Right ventricle myocardium superior (tissue), 1 donor: Measurements from ENCODE around the gene KCNA1. TPM values are rescaled to one million over a fixed set of nuclear protein-coding genes. Genes with fewer than 3 reads are reported as not detected.

Source experiments
- ATAC-seq: fragments of 200-7000 bp; cut with Tn5 transposase; one replicate; pipeline ENCODE4 v1.9.1; 2020; ENCODE audit warnings: mild to moderate bottlenecking; ENCODE audit not compliant: poor library complexity
- DNase-seq: peaks from one replicate; pipeline ENCODE4 v3.0.0-alpha.2; 2020
- intact Hi-C: fragments of 100-400 bp; cut with DNase I; formaldehyde crosslinking; loops from one replicate; pipeline ENCODE4 v1.11.2; 2022
- total RNA-seq: library from RNA; stranded (reverse); fragmentation: NEBNext Ultra II Directional; extraction: Animal tissue kit (Norgen Biotek cat#: 25700); gene quantifications from one replicate; pipeline ENCODE4 v1.2.1, GENCODE V29; 2021
- donor health status: DM: no; HTN: yes; CAD: no; lungs with severe emphysema.

Gene KCNA1
- total RNA-seq, 1 donor from 2014 or later = not detected

DNA sequence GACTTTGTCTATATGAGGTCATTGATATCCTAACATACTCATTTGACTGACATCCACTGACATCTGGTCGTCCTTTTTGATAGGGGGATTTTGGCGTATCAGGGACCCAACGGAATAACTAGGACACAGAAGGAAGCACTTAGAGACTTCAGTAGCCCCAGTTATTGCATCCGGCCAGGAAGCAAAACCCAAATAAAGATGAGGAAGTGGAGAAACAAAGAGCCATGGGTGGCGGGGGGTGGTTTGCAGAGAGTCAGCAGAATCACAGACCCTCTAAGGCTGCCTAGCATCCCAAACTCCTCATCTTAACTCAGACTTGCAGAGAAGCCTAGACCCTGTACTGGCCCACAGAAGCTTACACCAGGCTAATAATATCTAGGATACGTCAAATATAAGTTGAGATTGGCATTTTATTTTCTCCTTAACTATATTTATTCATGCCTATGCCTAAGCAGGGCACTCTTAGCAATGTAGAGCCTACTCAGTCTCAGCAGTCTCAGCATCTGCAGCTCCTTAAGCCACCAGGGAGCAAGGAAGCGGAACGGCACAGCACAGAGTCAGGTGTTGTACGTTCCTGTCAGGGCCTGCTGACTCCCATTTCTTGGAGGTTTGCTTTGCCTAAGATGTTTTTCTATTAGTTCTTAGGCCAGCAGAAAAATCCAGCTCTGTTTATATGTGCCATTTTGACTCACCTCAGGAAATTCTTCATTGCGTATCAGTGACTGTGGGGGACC, 45.1 kb downstream of the KCNA1 start:
- DNase-seq = no peak
- intact Hi-C loops = no loop called here
- ATAC-seq = no peak

DNA sequence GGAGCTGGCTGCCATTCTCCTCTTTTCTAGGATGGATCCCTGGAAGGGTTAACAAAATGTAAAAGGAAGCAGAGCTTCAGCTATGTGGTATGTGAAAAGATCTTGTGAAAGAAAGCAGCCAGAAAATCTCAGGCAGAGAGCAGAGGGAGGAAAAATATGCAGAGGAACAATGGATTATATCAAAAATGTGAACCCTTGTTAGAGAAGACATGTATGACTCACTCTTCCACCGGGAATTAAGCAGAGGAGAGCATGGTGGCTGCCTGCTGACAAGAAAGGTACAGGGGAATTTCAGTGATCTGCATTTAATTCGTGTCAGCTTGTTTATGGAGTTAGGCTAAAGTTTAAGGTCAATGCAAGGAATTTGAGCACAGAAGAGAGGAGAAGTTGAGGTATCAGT, 46.3 kb downstream of the KCNA1 start:
- intact Hi-C loops = no loop called here
- DNase-seq (no peak), ATAC-seq (no peak)

DNA sequence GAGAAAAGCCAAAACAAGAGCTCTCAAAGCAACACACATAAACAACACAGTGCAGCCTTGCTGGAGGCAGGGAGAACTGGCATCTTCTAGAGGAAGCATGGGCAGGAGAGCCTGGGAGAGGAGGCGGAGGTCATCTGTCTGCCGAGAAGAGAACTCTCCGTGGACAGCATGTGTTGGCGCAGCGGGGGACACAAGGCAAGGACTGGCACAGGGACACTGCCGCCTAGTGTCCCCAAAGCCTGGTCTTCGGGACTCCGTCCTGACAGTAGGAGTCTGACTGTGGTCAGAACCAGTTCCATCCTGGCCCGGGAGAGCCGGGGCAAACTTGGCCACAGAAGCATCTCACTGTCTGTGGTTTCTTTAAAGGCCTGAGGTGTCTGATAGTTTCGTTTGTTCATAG, 47.3 kb downstream of the KCNA1 start:
- no peak for ATAC-seq
- no peak for DNase-seq
- intact Hi-C loops = no loop called here

DNA sequence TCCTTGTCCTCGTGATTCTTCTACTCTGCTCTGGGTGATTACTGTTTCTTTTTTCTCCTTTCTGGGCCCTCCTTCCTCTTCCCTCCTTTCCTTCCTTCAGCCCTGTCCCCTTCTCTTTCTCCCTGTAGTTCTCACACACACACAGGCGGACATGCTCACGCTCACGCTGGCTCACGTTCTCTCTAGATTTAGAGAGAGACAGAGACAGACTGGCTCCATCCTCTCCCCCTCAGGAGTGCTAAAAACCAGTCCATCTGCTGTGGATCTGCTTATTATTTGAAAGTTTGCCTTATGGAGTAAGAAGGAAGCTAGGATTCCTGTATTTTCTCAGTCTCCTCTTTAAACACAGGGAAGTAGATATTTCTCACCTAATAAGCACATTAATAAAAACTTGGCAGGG, 48.1 kb downstream of the KCNA1 start:
- no peak for DNase-seq
- ATAC-seq = no peak
- intact Hi-C loops = no loop called here

DNA sequence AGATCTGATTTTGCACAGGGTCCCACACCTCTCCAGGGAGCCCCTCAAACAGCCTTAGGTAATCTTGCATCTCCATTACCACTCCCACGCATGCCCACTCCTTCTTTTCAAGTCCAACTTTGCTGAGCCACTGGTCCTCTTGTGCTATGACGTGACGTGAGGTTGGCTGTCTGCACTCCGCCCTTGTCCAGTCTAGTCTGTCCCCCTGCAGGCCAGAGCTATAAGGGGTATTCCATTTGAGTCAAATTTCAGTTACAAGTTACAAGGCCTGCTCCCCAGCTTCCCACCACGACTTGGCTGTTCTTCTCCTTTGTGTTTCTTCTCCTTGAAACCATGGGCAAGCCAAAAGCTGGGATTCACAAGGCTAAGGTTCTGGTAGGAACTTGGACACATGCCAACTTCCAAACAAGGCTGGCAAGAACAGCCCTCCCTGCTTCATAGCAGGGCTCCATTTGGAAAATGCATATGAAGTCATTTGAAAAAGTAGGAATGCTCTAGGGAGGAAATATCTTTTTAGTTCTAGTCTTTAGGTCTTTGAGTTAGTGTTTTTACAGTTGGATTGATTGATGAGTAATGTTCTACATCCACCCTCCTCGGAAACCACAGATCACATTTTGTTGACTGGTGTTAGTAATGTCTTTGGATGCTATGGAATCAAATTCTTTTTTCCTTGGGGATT, 49.1 kb downstream of the KCNA1 start:
- ATAC-seq = no peak
- intact Hi-C loops = no loop called here

DNA sequence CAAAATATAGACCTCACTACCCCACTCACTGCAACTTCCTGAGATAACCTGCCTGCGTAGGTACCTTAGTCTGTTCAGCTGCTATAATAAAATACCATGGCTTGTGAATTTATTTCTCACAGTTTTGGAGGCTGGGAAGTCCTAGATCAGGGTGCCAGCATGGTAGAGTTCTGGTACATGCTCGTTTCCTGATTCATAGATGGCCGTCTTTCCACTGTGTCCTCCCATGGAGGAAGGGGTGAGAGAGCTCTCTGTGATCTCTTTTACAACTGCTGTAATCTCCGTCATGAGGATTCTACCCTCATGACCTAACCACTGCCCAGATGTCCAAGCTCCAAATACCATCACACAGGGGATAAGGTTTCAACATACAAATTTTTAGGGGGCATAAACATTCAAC, 49.7 kb downstream of the KCNA1 start:
- ATAC-seq (no peak), DNase-seq (no peak)
- intact Hi-C loops = no loop called here

More for the DNA sequence above, 49.1 kb downstream of the KCNA1 start:
- DNase-seq = no peak

DNA sequence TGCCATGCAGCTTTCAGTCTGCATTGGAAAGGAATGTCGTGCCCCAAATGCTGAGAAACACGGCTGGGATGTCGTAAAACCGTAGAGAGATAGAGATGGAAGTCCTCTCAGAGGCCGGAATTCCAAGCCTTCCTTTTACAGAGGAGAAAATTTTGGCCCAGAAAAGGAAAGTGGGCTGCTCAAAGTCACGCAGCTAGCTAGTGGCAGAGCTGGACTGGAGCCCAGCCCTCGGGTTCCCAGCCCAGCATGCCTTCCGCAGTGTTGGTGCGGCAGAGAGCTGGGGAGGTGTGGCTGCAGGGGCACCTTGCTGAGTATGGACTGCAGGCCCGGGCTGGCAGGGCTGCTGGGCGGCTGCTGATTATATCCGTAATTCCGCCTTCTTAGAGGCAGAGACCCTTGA, 50.3 kb downstream of the KCNA1 start:
- ATAC-seq = peak; percentile 72
- DNase-seq = peak; percentile 45
- intact Hi-C loops = no loop called here

DNA sequence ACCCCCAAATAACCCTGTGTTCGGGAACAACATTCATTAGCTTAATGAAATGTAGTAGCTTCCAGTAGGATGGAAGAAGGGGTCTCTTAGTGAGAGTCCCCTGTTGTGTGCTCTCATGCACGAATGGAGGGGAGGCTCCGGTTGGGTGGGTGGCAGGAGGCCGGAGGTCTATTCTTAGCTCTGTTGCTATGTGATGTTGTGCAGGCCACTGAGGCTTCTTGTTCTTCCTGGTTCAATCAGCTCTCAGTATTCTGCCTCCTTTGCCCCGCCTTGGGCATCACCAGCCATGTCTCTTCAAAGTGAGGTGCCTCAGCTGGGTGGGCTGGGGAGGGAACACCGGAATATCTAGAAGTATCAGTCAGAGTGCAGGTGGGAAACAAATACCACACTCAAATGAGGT, 50.8 kb downstream of the KCNA1 start:
- DNase-seq (no peak), ATAC-seq (no peak)
- intact Hi-C loops = no loop called here

DNA sequence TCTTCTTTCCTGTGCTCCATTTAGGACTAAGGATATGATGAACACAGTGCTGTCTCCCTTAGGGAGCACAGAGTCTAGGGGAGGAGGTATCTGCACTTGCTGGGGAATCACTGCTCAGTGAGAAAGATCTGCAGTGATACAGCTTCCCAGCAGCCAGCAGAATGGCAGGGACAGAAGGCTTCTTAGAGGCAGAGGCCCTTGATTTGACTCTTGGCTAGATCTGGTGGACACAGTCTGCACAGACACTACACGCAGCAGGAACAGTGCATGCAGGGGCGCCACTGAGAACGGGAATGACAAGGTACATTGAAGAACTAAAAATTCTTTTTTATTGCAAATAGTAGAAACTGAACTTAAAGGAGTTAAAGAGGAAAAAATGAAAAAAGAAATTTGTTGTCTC, 51.6 kb downstream of the KCNA1 start:
- intact Hi-C loops = no loop called here
- ATAC-seq = no peak
- DNase-seq = no peak

DNA sequence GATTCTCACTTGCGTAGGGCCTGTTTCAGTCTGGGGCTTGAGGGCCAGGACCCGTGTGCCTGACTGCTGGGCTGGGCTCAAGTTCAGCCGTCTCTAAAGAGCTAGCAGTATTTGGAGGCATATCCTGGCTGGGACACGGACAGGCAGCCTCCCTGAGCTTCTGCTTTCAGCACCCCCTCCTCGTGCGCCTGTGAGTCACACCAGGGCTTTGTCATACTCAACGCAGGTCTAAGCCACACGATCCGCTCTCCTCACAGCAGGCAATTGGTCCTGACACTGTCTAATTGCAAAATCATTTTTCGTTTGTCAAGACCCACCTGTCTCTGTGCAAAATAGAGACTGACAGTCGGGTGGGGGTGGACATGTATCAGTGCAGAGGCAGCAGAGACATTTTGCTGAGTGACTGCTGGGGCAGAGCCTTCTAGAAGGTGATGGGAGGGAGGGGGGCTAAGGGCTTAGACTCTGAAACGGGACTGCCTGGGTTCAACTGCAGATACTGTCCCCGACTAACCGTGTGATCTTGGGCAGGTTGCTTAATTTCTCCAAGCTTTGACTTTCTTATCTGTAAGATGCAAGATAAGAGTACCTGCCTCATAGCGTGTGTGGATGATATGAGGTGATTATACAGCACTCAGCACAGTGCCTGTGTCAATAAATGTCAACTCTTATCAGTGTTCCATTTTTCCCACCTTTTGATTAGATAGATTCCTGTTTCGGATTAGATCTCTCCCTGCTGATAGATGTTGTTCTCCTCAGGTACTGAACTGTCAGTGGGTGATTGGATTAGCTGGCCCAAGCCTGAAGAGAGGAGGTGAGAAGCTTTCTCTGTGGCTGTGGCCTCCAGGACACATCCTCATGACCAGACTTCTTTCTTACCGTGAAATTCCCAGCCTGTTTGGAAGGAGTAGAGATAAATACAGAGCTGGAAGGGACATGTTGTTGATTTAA, 53.1 kb downstream of the KCNA1 start:
- ATAC-seq (no peak), DNase-seq (no peak)
- intact Hi-C loops = no loop called here

Other genes with a start within 250 kb of the KCNA1 start
- 2.9 TPM for gene GALNT8, start 189.5 kb upstream of the KCNA1 start, total RNA-seq
- gene KCNA5, start 134.0 kb downstream of the KCNA1 start, total RNA-seq = 3.1 TPM